ENCODE results near the gene CPNE1.

The CPNE1 gene

DNA sequence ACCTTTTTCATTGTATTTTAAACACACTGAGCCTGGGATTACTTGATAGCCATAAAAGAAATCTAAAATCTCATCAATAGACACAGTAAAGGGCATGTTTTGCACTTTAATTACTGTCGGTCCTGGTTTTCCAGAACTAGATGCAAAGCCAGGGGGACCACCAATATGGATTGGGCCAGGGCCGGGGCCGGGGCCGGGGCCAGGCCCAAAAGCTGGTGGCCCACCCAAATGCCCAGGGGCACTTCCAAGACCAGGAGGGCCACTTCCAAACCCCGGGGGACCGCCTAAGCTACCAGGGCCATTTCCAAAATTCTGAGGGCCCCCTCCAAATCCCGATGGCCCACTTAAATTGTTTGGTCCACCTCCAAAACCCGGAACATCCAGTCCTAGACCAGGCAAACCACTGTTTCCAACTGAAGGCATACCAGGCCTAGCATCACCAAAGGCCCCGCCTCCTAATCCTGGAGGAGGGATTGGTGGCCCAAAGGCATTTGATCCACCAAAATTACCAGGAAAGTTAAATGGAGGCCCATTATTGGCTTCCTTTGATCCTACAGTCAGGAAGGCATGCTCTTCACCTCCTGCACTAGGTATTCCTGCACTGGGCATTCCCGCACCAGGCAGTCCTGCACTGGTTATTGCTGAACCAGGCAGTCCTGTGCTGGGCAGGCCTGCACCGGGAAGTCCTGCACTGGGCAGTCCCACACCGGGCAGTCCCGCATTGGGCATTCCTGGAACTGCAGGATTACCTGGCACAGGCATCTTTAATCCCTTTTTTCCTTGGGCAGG lies 11.9 kb downstream of the CPNE1 start:
- DNase-seq, result no peak

DNA sequence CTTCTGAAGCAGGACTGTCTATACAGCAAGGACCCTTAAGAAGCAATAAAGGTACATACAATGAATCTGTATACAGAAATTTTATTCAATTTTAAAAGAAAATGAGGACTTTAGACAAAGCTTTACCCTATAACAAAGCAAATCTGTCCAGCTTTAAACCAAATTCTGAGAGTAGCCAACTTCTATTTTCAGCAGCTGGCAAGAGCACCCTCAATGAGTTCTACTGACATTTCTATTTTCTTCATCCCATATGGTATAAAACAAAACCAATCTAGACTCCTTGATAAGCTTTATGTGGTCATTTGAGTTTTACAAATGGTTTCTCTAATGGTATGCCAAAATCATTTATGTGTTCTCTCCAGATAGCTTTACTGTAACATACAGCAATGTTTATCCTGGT lies 12.7 kb downstream of the CPNE1 start:
- no peak for DNase-seq

DNA sequence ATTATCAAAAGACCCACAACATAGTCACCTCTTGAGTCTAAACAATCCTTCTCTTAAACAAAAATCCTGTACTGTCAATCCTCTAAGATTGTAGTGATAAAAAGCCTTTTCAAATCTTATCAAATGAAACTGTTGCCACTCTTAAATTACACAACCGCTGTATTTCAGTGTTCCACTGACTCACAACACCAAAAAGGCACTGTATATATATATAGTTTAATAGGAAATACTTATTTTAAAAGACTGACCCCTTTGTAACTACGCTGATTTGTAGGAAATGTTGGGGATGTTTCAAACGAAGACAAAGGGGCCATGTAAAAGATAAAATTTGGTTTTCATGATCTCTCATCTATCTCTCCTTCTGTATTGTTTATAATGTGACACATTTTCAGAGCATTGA lies 14.1 kb downstream of the CPNE1 start:
- no peak for DNase-seq

DNA sequence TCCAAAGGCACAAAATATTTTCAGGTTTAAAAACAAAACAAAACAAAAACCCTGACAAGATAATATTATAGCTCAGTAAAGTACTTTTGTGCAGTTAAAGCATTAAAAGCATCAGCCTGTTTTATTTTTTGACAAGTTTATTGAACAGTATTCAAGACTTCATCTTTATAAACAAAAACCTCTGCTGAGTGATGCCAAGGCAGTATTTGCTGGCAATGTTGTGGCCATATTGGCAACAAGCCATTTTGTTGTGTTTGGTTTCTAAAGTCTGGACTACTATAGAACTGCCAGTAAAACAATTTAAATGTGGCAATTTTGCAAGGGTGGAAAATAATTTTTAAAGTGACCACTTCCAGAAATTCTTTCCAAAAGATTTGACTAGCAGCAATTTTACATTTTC lies 15.9 kb downstream of the CPNE1 start:
- DNase-seq, result no peak

DNA sequence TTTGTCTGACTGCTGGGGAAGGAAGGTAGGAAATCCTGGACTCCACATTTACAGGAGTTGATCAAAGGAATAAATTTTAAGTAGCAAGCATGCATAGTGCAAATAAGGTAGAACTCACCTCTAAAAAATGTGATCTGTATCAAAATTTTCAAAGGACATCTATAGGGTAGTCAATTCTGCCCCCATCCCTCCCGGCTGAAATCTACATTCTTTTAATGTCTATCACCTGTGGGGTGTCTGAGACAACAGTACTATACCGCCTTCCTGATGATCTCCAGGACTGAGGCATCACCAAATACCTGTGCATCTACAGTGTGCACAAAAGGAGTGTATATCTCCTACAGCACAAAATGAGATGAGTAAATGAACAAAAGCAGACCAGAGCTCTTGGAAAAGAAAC lies 19.9 kb downstream of the CPNE1 start:
- DNase-seq, result no peak

DNA sequence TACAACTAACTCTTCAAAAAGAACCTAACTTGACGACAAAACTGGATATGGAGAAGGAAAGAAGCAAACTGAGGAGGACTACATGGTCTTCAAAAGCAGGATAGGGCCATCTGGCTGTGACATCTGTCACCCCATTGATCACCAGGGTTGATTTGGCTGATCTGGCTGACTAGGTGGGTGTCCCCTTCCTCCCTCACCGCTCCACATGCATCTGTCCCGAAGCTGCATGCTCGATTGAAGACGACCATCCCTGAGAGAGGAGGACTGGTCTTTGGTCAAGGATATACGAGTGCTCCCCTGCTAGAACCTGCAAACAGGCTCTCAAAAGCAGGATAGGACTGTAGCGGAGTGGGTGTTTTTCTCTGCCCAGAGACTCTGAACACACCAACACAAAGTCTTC lies 21.7 kb downstream of the CPNE1 start:
- DNase-seq, result no peak

DNA sequence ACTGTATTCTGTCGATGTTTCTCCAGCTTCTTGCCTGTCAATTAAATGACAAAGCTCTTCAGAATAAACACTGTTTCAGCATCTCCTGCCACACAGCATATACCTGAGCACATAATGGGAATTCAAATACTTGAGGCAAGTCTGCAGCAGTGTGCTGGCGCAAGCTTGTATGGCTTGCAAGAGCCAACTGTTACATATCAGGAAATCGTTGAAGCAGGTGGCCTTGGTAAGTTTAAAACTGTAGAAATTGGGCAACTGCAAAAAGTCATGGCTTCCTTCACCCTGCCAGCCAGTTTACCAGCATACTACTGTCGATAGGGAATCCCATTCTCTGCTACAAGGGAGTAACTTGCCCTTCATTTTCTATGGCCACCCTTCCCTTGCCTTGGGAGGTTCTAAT lies 23.0 kb downstream of the CPNE1 start:
- no peak for DNase-seq

DNA sequence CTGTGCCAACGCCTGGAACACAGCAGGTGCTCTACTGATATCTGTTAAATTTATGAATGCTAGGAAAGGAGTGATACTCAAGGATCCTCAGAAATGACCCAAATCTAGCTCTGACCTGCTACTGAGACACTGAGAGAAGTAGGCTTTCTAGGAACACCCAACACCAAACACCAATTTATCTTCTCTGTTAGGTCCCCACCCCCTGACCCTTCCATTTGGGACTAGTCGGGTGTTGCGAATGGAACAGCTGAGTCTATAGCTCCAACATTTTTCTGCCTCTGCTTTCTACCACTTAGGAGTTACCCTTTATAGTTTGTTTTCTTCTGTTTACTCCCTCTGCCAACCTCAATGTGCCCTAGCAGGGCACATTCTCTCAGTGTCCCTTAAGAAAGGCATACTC lies 24.0 kb downstream of the CPNE1 start:
- no peak for DNase-seq

DNA sequence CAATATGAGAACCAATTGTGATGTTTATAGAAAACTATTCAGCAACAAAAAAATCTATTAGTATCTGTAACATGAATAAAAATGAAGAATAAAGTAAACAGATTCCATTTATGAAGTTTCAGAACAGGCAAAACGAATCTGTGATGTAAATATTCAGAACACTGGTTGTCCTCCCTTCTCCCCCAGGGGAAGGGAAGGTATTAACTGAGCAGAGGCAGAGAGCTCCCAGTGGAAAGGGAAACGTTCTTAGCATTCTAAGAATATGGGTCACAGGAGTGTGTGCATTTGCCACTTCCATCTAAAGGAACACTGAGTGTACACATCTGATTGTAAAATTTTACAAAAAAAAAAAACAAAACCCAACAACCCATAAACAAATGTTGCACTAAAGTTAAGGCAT lies 25.9 kb downstream of the CPNE1 start:
- DNase-seq, result no peak

DNA sequence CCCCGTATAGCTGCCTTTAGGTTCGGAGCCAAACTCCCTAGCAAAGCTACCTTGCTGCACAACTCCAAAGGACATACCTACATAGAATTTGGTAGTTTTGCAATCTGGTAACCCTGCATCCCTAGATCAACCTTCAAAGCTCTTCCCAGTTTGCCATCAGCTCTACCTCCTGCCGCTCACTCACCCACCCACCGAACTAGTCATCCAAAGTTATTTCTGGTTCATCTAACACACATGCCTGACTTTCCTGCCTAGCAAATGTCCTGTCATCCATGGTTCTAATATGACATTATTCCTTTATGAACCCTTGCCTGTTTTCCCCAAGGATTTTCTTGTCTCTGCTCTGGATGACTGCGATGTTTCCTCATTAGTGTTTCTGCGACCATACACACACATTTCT lies 27.4 kb downstream of the CPNE1 start:
- DNase-seq, result no peak

DNA sequence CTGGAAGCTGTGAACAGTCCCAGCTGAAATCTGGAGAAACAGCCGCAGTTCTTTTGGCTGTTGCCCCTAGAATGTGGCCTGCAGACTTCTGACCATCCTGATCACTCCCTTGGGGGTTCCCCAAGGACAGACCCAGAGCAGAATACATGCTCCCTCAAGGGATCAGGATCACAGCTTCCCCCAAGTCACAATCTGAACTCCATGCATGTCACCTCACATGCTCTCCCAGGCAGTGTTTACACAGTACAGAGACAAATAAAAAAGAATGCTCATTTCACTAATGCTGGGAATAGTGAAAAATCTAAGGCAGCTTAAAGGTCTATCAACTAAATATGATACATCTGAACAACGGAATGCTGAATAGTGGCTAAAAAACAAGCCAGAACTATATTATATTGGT lies 28.6 kb downstream of the CPNE1 start:
- DNase-seq, result no peak

DNA sequence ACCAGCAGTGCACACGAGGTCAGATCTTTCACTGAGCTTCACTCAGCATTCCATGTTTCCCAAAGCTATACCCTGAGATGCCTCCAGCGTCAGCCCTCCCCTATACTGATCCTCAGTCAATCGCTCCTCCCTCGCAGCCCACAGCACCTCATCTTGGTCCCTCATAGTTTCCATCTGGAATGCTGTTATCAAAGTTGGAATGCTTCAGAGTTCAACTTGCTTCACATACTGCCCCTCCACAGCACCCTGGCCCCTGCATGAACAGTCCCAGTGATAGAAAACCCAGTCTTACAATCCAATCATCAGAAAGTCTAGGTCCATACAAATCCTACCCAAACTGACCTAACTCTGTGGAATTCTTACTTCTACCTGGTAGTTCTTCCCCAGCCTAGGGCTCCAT lies 29.0 kb downstream of the CPNE1 start:
- no peak for DNase-seq

DNA sequence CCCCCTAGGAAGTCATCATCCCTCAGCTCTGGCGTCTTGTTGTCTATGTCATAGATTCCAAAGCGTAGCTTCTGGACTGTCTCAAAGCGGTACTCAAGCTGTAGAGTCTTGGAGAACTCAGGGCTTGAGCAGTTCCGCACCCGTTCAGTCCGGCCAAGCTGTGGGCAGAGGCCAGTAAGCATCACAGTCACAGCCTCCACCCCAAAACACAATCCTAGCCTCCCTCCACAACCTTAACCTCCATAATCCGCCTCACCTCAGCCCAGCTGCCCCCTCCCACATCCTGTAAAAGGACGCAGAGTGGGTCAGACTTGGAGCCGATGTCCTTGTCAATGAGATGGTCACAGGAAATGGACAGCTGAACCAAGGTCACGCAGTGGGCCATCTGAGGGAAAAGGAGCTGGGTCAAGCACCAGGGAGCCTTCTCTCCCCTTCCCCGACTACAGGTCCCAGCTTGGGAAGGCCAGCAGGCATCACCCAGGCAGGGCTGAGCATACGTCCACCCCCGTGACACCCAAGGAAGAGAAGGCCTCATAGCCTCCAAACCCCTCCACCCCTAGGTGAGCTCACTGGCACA lies 32.1 kb downstream of the CPNE1 start:
- DNase-seq, result no peak

DNA sequence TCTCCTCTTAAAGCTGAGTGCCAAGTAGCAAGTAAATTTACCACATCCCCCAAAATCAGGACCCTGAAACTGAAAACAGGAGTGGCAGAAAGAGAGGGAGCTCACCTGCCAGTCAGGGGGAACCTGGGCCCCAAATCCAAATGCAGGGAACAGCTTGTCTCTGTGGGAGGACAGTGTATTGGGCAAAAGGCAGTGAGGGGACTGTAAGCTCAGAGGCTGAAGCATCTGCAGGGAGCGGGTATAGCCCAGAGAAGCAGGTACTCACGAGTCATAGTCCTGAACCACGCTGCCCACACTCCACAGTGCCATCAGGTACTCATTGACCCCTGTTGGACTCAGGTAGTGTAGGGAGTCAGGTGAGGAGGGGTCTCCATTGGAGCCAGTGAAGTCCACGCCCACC lies 34.1 kb downstream of the CPNE1 start:
- DNase-seq, result no peak

DNA sequence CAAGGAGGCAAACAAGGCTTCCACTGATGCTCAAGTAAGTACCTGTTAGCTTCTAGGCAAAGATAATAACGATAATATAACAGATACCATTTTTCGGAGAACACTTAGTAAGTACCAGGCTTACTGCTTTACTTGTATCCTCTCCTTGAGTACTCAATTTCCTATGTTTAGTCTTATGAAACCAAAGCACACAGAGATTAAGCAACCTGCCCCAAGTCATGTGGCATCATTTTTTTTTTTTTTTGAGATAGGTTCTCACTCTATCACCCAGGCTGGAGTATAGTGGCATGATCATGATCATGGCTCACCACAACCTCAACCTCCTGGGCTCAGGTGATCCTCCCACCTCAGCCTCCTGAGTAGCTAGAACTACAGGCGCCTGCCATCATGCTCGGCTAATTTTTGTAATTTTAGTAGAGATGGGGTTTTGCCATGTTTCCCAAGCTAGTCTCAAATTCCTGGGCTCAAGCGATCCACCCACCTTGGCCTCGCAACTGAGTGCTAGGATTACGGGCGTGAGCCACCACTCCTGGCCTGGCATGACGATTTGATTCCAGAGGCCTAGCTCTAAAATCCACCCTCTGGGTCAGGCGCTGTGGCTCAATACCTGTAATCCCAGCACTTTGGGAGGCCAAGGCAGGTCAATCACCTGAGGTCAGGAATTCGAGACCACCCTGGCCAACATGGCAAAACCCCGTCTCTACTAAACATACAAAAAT lies 35.1 kb downstream of the CPNE1 start:
- DNase-seq, result no peak

DNA sequence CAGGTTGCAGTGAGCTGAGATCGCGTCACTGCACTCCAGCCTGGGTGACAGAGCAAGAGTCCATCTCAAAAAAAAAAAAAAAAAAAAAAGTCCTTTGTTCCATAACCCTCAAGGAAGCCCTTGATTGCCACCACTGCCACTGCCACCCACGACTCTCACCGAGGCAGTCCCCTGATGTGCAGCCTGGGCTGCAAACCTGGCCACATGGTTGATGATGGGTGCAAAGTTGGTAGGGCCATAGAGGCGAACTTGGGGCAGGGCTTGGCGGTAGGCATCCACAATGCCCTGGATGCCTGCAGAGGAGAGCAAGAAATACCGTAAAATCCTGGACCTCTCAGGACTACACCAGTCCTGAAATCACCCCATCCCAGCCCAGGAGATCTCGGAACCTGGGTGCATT lies 37.6 kb downstream of the CPNE1 start:
- no peak for DNase-seq

DNA sequence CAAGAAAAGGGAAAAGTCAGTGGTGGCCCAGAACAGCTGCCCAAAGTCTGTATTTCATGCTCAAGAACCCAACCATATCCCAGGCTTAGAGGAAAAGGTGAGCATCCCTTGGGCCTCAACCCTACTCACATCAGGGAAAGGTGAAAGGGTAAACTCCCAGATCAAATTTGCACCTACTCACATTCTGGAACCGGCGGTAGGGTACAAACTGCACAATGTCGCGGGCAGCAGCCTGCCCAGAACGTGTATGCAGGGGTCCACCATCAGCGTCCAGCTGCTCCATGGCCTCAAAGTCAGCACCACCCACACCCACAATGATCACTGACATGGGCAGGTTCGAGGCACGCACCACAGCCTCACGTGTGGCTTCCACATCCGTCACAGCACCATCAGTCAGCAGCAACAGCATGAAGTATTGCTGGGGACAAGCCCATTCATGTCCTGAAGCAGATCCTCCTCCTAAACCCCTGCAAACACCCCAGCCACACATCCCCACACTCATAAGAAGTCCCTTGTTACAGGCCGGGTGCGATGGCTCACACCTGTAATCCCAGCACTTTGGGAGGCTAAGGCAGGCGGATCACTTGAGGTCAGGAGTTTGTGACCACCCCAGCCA lies 38.2 kb downstream of the CPNE1 start:
- DNase-seq, result no peak

DNA sequence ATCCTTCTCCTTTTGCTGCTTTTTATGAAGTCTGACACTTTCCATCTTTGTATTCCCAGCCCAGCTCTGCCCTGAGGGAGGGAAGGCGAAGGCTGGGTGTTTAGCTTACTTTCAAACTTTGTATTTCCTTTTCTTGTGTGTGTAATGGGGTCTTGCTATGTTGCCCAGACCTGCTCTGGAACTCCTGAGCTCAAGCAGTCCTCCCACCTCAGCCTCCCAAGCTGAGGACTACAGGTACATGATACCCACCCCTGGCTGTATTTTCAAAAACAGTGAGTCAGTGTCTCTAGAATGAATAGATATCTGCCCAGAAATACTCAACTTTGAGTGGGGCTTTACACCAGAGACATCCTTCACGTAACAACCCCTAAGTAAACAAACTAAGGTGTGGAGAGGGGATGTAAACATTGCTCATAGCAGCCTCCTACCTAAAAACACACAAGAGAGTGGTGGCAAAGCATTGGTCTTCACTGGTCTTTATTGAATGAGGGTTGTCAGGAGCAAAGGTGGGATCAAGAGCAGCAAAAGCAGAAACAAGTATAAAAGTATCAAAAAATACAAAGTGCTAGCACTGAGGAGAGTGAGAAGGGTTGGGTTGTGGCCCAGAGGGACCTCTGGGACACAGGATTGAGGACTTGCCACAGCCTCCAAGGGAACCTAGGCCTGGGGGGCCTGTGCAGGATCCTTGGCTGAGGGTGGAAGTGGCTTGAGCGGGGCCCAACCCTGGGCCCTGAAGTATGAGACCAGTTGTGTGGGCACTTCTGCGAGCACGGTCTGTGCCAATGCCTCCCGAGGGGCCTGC lies 38.9 kb downstream of the CPNE1 start:
- no peak for DNase-seq

DNA sequence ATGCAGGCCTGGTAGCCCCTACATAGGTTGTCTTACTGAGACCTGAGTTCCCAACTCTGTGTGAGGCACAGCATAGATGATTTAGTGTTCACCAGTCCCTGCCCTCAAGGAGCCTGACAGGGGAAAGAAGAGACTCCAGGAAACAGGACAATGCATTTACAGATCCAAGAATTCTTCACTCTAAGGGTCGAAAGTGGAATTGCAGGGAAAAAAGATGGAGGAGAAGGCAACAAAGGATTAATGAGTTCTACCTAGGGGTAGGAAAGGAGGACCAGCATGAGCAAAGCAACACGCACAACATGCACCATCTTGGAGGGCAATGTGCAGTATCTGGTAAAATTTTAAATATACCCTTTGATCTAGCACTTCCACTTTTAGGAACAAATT lies 43.1 kb downstream of the CPNE1 start:
- no peak for DNase-seq

DNA sequence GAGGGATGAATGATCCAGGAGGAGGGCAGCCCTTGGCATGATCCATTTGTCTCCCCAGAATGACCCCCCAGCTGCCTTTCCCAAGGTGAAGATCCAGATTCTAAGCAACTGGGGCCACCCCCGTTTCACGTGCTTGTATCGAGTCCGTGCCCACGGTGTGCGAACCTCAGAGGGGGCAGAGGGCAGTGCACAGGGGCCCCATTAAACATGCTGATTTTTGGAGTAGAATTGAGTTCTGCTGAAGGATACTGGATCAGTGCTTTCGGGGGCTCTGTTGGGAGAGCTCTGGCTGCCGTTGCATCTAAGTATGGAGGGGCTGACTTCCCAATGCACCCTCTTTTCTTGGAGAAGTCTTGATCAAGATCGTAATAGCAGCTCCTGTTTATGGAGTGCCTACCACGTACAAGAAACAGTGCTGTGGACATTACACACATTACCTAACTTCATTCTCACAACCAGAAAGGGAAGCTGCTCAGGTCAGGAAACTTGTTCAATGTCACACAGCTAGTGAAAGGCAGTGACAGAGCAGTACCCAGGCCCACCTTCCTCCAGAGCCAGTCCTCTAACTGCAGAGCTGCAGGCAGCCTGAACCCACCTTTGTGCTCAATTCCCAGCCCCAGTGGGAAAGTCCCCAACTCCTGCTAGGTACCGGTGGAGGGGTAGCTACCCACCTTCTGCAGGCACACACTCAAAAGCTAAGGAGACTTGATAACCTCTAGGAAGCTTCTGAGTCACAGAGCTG lies 43.7 kb downstream of the CPNE1 start:
- no peak for DNase-seq

DNA sequence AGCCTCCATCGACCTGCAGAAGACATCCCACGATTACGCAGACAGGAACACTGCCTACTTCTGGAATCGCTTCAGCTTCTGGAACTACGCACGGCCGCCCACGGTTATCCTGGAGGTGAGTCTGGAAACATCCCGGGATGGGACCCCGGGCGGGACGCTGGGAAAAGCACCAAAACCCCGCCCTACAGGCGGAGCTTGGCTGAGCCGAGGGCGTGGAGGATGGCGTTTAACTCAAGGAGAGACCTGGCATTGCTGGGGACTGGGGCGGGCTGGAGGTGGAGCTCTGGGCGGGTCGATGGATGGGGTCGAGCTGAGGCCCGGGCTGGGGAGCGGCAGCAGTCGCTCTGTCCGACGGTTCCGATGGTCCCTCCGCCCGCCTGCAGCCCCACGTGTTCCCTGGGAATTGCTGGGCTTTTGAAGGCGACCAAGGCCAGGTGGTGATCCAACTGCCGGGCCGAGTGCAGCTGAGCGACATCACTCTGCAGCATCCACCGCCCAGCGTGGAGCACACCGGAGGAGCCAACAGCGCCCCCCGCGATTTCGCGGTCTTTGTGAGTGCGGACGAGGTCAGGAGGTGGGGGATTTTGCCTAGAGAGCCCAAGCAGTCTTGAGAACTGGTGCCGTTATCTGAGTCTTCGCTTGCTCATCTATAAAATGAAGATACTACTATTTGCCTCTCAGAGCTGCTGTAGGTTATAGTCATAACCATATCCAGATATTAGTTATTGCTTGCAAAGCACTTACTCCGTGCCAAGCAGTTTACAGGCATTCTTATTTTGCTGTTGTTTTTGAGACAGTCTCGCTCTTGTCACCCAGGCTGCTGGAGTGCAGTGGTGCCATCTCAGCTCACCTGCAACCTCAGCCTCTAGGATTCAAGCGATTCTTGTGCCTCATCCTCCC lies 45.3 kb downstream of the CPNE1 start:
- DNase-seq, result peak; percentile 93
